IMR-90 (cell line): ENCODE results near the gene SLC25A21. TPM values are rescaled to one million over a fixed set of nuclear protein-coding genes. Genes with fewer than 3 reads are reported as not detected.

Source experiments
- ATAC-seq: fragments of 200-7000 bp; cut with Tn5 transposase; 2 replicates; pipeline ENCODE4 v1.9.1; 2020; ENCODE audit warnings: low read depth, mild to moderate bottlenecking, moderate library complexity
- BruUV-seq: library from RNA; stranded (reverse); fragments of 400-500 nt; replicated peaks from 2 replicates; lab custom pipeline; 2021; lab: Mats Ljungman, UMichigan
- CTCF ChIA-PET: fragments of 300-600 bp; formaldehyde crosslinking; extraction: SDS; loops from one replicate; lab custom pipeline; 2021; ENCODE audit warnings: antibody characterized with exemption; lab: Yijun Ruan, JAX
- POLR2A ChIA-PET: fragments of 300-600 bp; sonication (Branson Sonifier 250); formaldehyde crosslinking; loops from one replicate; lab custom pipeline; 2022; ENCODE audit warnings: antibody characterized with exemption; ENCODE audit not compliant: unreplicated experiment; lab: Charles Lee
- DNase-seq: peaks from one replicate; pipeline ENCODE4 v3.0.0; 2013
- H2AFZ ChIP-seq: replicated peaks from 2 replicates; pipeline ENCODE3; 2013; ENCODE audit warnings: low read length, mild to moderate bottlenecking; ENCODE audit not compliant: poor library complexity
- H2AK5ac ChIP-seq: 2 replicates; pipeline ENCODE4 v1.6.1; 2013; ENCODE audit warnings: low read depth, low read length, inconsistent platforms
- H2AK9ac ChIP-seq: replicated peaks from 2 replicates; pipeline ENCODE3; 2013; ENCODE audit warnings: mild to moderate bottlenecking, low read depth, low read length, moderate library complexity; ENCODE audit not compliant: poor library complexity
- H2BK120ac ChIP-seq: 2 replicates; pipeline ENCODE4 v1.6.1; 2013; ENCODE audit warnings: low read depth, low read length, inconsistent platforms
- H2BK15ac ChIP-seq: 3 replicates; pipeline ENCODE4 v1.6.1; 2013; ENCODE audit warnings: low read depth, low read length, inconsistent platforms
- H2BK20ac ChIP-seq: 2 replicates; pipeline ENCODE4 v1.6.1; 2013; ENCODE audit warnings: low read depth, mild to moderate bottlenecking, inconsistent platforms, low read length, moderate library complexity
- H2BK5ac ChIP-seq: 2 replicates; pipeline ENCODE4 v1.6.1; 2013; ENCODE audit warnings: mild to moderate bottlenecking, low read depth, low read length, inconsistent platforms; ENCODE audit not compliant: poor library complexity, severe bottlenecking
- H3K14ac ChIP-seq: replicated peaks from 2 replicates; pipeline ENCODE4 v1.6.1; 2013; ENCODE audit warnings: low read depth, low read length, inconsistent platforms
- H3K18ac ChIP-seq: 2 replicates; pipeline ENCODE4 v1.6.1; 2013; ENCODE audit warnings: low read depth, low read length, control low read depth
- H3K23ac ChIP-seq: 2 replicates; pipeline ENCODE4 v1.6.1; 2013; ENCODE audit warnings: low read depth, low read length, inconsistent platforms
- H3K27ac ChIP-seq: 2 replicates; pipeline ENCODE4 v1.5.1; 2013; ENCODE audit warnings: mild to moderate bottlenecking, control low read depth, low read length; ENCODE audit not compliant: insufficient read depth
- H3K27me3 ChIP-seq: 2 replicates; pipeline ENCODE4 v1.6.1; 2013; ENCODE audit warnings: low read length; ENCODE audit not compliant: control insufficient read depth, insufficient read depth
- H3K36me3 ChIP-seq: 2 replicates; pipeline ENCODE4 v1.6.1; 2013; ENCODE audit warnings: low read length, mixed read lengths; ENCODE audit not compliant: control insufficient read depth, insufficient read depth
- H3K4ac ChIP-seq: 2 replicates; pipeline ENCODE4 v1.6.1; 2013; ENCODE audit warnings: low read depth, low read length, inconsistent platforms
- H3K4me1 ChIP-seq: 2 replicates; pipeline ENCODE4 v1.6.1; 2013; ENCODE audit warnings: low read length, mixed read lengths; ENCODE audit not compliant: control insufficient read depth, insufficient read depth
- H3K4me2 ChIP-seq: 2 replicates; pipeline ENCODE4 v1.6.1; 2013; ENCODE audit warnings: low read depth, mild to moderate bottlenecking, control low read depth, low read length, moderate library complexity
- H3K4me3 ChIP-seq: 2 replicates; pipeline ENCODE4 v1.5.1; 2013; ENCODE audit warnings: low read depth, mild to moderate bottlenecking, control low read depth, low read length, moderate library complexity; ENCODE audit not compliant: insufficient read depth
- H3K56ac ChIP-seq: 2 replicates; pipeline ENCODE4 v1.6.1; 2013; ENCODE audit warnings: low read length, inconsistent platforms; ENCODE audit not compliant: insufficient read depth; ENCODE audit errors: extremely low read depth
- H3K79me1 ChIP-seq, 2 experiments: 2 replicates each; pipeline ENCODE4 v1.6.1; 2013; ENCODE audit warnings: low read length in 2 of 2, inconsistent platforms in 1 of 2, low read depth in 1 of 2
- H3K9ac ChIP-seq: 2 replicates; pipeline ENCODE4 v1.6.1; 2013; ENCODE audit warnings: low read depth, low read length, control low read depth
- H3K9me1 ChIP-seq: 2 replicates; pipeline ENCODE4 v1.6.1; 2013; ENCODE audit warnings: low read length, inconsistent platforms; ENCODE audit not compliant: insufficient read depth
- H3K9me3 ChIP-seq: 2 replicates; pipeline ENCODE4 v1.6.1; 2013; ENCODE audit warnings: low read length; ENCODE audit not compliant: control insufficient read depth, insufficient read depth
- H4K20me1 ChIP-seq: 2 replicates; pipeline ENCODE4 v1.6.1; 2013; ENCODE audit warnings: low read length, inconsistent platforms; ENCODE audit not compliant: insufficient read depth
- H4K5ac ChIP-seq: 2 replicates; pipeline ENCODE4 v1.6.1; 2013; ENCODE audit warnings: mild to moderate bottlenecking, low read depth, low read length, control low read depth
- H4K8ac ChIP-seq, 2 experiments: 2 replicates each; pipeline ENCODE4 v1.6.1; 2013; ENCODE audit warnings: low read depth in 2 of 2, low read length in 2 of 2, control low read depth in 1 of 2, inconsistent platforms in 1 of 2
- H4K91ac ChIP-seq: 2 replicates; pipeline ENCODE4 v1.6.1; 2013; ENCODE audit warnings: low read depth, low read length, inconsistent platforms; ENCODE audit not compliant: insufficient read depth
- BHLHE40 ChIP-seq: fragments of 150-350 bp; IDR thresholded peaks from 2 replicates; pipeline ENCODE4 v1.6.1; 2016; ENCODE audit warnings: mild to moderate bottlenecking, low read depth, low read length
- CEBPB ChIP-seq: IDR thresholded peaks from 2 replicates; pipeline ENCODE4 v1.6.1; 2012; ENCODE audit warnings: low read depth, low read length, improper control_type of control experiment
- CHD1 ChIP-seq: IDR thresholded peaks from 2 replicates; pipeline ENCODE4 v1.6.1; 2012; ENCODE audit warnings: low read depth, low read length, improper control_type of control experiment
- CTCF ChIP-seq: conservative IDR thresholded peaks from 2 replicates; pipeline ENCODE4 v1.5.1; 2012; ENCODE audit warnings: mild to moderate bottlenecking, low read depth, low read length, improper control_type of control experiment
- ELK1 ChIP-seq: fragments of 150-350 bp; IDR thresholded peaks from 2 replicates; pipeline ENCODE4 v1.6.1; 2016; ENCODE audit warnings: low read depth, mild to moderate bottlenecking, low read length, moderate library complexity, borderline replicate concordance
- MAZ ChIP-seq: IDR thresholded peaks from 2 replicates; pipeline ENCODE4 v1.6.1; 2012; ENCODE audit warnings: low read depth, mild to moderate bottlenecking, low read length, improper control_type of control experiment, moderate library complexity, borderline replicate concordance
- MXI1 ChIP-seq: IDR thresholded peaks from 2 replicates; pipeline ENCODE4 v1.6.1; 2012; ENCODE audit warnings: low read depth, mild to moderate bottlenecking, low read length, moderate library complexity, borderline replicate concordance
- NFE2L2 ChIP-seq: fragments of 150-350 bp; IDR thresholded peaks from 2 replicates; pipeline ENCODE4 v1.6.1; 2016; ENCODE audit warnings: low read depth, mild to moderate bottlenecking, low read length
- POLR2A ChIP-seq: IDR thresholded peaks from 2 replicates; pipeline ENCODE4 v1.6.1; 2012; ENCODE audit warnings: mild to moderate bottlenecking, low read depth, low read length
- RAD21 ChIP-seq: IDR thresholded peaks from 2 replicates; pipeline ENCODE4 v1.6.1; 2012; ENCODE audit warnings: low read length, improper control_type of control experiment
- RCOR1 ChIP-seq: IDR thresholded peaks from 2 replicates; pipeline ENCODE4 v1.6.1; 2012; ENCODE audit warnings: mild to moderate bottlenecking, low read length, improper control_type of control experiment; ENCODE audit not compliant: insufficient replicate concordance
- RFX5 ChIP-seq: IDR thresholded peaks from 2 replicates; pipeline ENCODE4 v1.8.0; 2012; ENCODE audit warnings: low read depth, mild to moderate bottlenecking, low read length, moderate library complexity
- SMC3 ChIP-seq: fragments of 150-350 bp; IDR thresholded peaks from 2 replicates; pipeline ENCODE4 v1.6.1; 2016; ENCODE audit warnings: low read depth, mild to moderate bottlenecking, antibody characterized with exemption, low read length, moderate library complexity
- USF2 ChIP-seq: fragments of 150-350 bp; IDR thresholded peaks from 2 replicates; pipeline ENCODE4 v1.6.1; 2017; ENCODE audit warnings: mild to moderate bottlenecking, antibody characterized with exemption, low read length, low read depth
- WGBS, 2 experiments: methylation state at CpG; one replicate each; pipeline versions ENCODE4 v1.1.5 to v1.1.7; 2013; ENCODE audit warnings: missing lambda C conversion rate in 2 of 2; ENCODE audit not compliant: insufficient read length in 1 of 2; ENCODE audit errors: extremely low coverage in 2 of 2; 5-methylcytosine and 5-hydroxymethylcytosine counted together
- dilution Hi-C: fragments of 300-500 bp; cut with HindIII; formaldehyde crosslinking; loops from one replicate; pipeline ENCODE4 v1.14.3; 2018; ENCODE audit warnings: low sequenced_read_pairs; ENCODE audit not compliant: unreplicated experiment
- in situ Hi-C: fragments of 300-500 bp; cut with MboI; formaldehyde crosslinking; loops from 3 replicates; pipeline ENCODE4 v1.14.3; 2019; ENCODE audit warnings: low sequenced_read_pairs, inconsistent platforms, mixed read lengths
- intact Hi-C: fragments of 100-400 bp; cut with micrococcal nuclease; formaldehyde crosslinking; loops from 2 replicates; pipeline ENCODE4 v1.10.0; 2022
- polyA plus RNA-seq, 3 experiments: library from polyadenylated mRNA; depleted of rRNA; stranded (reverse); fragments of >200 nt; gene quantifications; 2 replicates each; pipeline ENCODE4 v1.2.3, GENCODE V29; 2012; ENCODE audit warnings: low replicate concordance in 1 of 3
- total RNA-seq: library from RNA; depleted of rRNA; stranded (reverse); fragments of >200 nt; gene quantifications from 2 replicates; pipeline ENCODE4 v1.2.3, GENCODE V29; 2012

SLC25A21 gene
- total and polyA plus RNA-seq, 2 of the 4 experiments (the other 2 are of a cell fraction) = 0.62 to 0.90 TPM

- DNase-seq = no peak
- intact Hi-C loops = no loop called here
Observed at GRCh38 chr14:36900846-36901245, 271.6 kb downstream of the SLC25A21 start.

More at GRCh38 chr14:36900846-36901245, 271.6 kb downstream of the SLC25A21 start:
- H3K56ac ChIP-seq = no peak overlapping the region
- H2AFZ ChIP-seq = no peak overlapping the region
- H4K5ac ChIP-seq = no peak overlapping the region
- H3K9me3 ChIP-seq = no peaks in the 10 kb centered on the region
- no peak overlapping the region for H3K9ac ChIP-seq
- H4K20me1 ChIP-seq = no peaks in the 10 kb centered on the region
- no peak overlapping the region for H3K23ac ChIP-seq
- no peak overlapping the region for H2AK5ac ChIP-seq
- in situ Hi-C loops = no loop called here
- TF ChIP-seq BHLHE40 (no peak), RFX5 (no peak), RCOR1 (no peak), MXI1 (no peak), SMC3 (no peak), NFE2L2 (no peak), USF2 (no peak), MAZ (no peak), CTCF (no peak), ELK1 (no peak), CHD1 (no peak), RAD21 (no peak), CEBPB (no peak), POLR2A (no peak)
- no peaks in the 10 kb centered on the region for H3K36me3 ChIP-seq
- no peak overlapping the region for H2BK5ac ChIP-seq
- no peak overlapping the region for H3K27ac ChIP-seq
- no peak overlapping the region for H3K4ac ChIP-seq
- H4K91ac ChIP-seq = no peak overlapping the region
- no peaks in the 10 kb centered on the region for H3K4me1 ChIP-seq
- H2BK15ac ChIP-seq = no peak overlapping the region
- H3K27me3 ChIP-seq = no peaks in the 10 kb centered on the region
- no TSS peak for BruUV-seq
- H3K18ac ChIP-seq = no peak overlapping the region
- no peak overlapping the region for H2BK20ac ChIP-seq
- dilution Hi-C loops = no loop called here
- no peak overlapping the region for H3K4me3 ChIP-seq
- H3K9me1 ChIP-seq = no peaks in the 10 kb centered on the region
- WGBS, 2 experiments = no CpG with 5 or more reads among the region's 2 CpGs
- no peak overlapping the region for H3K4me2 ChIP-seq
- CTCF ChIA-PET = no interaction called here
- H2AK9ac ChIP-seq = no peak overlapping the region
- H3K79me1 ChIP-seq = no peaks in the 10 kb centered on the region
- H3K14ac ChIP-seq = no peak overlapping the region
- no peak overlapping the region for H4K8ac ChIP-seq
- ATAC-seq = no peak
- H2BK120ac ChIP-seq = no peak overlapping the region
- POLR2A ChIA-PET = no interaction called here
